Adipose tissue (tissue), 3 donors: ENCODE measurements around the gene GTF2F1. TPM values are rescaled to one million over a fixed set of nuclear protein-coding genes. Genes with fewer than 3 reads are reported as not detected.

Experiments used
- H3K27ac ChIP-seq: one replicate; pipeline ENCODE4 v1.5.1; 2013; ENCODE audit warnings: low read depth, low read length
- WGBS, 3 donors: extraction: QIAGEN DNeasy Blood & Tissue Kit; methylation state at CpG; one replicate each; pipeline ENCODE4 v1.1.7; 2013; 5-methylcytosine and 5-hydroxymethylcytosine counted together
- polyA plus RNA-seq, 3 donors: library from polyadenylated mRNA; stranded (reverse); fragments of 200-250 nt; gene quantifications; one replicate each; pipeline ENCODE4 v1.2.3, GENCODE V29; 2013
- donor health status: healthy with polysubstance abuse.
- donor health status: Bipolar disorder and iron deficiency.
- donor health status: healthy.

Gene GTF2F1
- polyA plus RNA-seq, 3 donors = 36.4 to 44.7 (median 40.9) TPM

DNA sequence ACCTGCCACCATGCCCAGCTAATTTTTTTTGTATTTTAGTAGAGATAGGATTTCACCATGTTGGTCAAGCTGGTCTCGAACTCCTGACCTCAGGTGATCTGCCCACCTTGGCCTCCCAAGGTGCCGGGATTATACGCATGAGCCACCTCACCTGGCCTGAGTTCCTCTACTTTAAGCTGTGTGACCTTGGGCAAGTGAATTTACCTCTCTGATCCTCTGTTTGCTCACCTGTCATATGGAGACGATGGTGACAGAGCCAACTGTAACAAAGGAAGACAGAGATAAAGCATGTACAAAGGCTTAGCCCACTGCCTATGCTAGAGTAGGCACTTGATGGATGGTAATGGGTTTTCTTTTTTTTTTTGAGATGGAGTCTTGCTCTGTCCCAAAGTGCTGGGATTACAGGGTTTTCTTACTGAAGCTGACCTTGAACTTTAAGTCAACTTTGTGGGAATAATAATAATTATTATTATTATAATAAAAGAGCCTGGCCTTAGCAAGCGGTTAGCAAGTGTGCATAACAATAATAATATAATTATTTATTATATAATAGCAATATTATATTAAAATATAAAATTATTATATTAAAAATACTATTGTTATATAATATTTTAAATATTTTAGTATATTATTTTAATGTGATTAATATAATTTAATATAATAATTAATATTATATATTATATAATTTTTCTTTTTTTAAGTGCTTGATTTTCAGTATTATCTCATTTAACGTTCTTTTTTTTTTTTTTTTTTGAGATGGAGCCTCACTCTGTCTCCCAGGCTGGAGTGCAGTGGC is 58.3 kb downstream of the GTF2F1 start:
- no peak overlapping the region for H3K27ac ChIP-seq
- WGBS, 3 donors = 51 to 92% (median 92%) methylated on average over 6 of the region's 6 CpGs

DNA sequence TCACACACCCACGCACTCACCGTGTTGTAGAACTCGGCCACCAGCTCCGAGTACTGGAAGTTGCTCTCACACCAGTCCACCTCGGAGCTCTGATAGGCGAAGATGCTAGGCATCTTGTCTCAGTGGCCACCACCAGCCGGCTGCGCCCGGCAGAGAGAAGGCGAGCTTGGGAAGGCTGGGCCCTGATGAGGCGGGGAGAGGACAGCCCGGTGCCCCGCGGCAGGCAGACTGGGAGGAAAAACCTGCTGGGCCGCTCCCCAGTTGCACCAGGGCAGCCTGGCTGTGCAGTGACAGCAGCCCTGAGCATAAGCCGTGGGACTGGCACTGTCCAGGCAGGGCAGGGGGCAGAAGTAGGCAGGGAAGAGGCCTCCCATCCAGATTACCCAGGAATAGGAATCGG is 59.5 kb downstream of the GTF2F1 start, which contains the start of gene ACER1:
Gene ACER1, minus strand, starts transcription at position 174 of the 400 bp plus-strand sequence. Its CDS starts 61 bp downstream, at position 113.
- WGBS, 3 donors = 60 to 81% (median 81%) methylated on average over 17 of the region's 17 CpGs

More for the DNA sequence above, 59.5 kb downstream of the GTF2F1 start, which contains the start of gene ACER1:
- no peak within 1 kb of the TSS for H3K27ac ChIP-seq

Other genes with a start within 250 kb of the GTF2F1 start
- 10 to 100 TPM; 19.3 to 41.7 (median 37.5) TPM for gene MLLT1, start 113.2 kb downstream of the GTF2F1 start, polyA plus RNA-seq
- gene ACER1, start 59.6 kb downstream of the GTF2F1 start, polyA plus RNA-seq = under 1 TPM in 1 of 3 donors, not detected in 2; 0.04 TPM
- gene CLPP, start 31.6 kb downstream of the GTF2F1 start, polyA plus RNA-seq = 10 to 100 TPM; 55.9 to 91.0 (median 59.7) TPM
- gene ALKBH7, start 20.4 kb downstream of the GTF2F1 start, polyA plus RNA-seq = 10 to 100 TPM; 68.7 to 71.8 (median 70.9) TPM
- gene PSPN, start 17.2 kb downstream of the GTF2F1 start, polyA plus RNA-seq = under 1 TPM; 0.37 to 0.79 (median 0.46) TPM
- gene KHSRP, start 31.6 kb upstream of the GTF2F1 start, polyA plus RNA-seq = 100 to 1,000 TPM in 2 of 3 donors, 10 to 100 TPM in 1; 63.8 to 142 (median 130) TPM
- gene SLC25A41, start 40.6 kb upstream of the GTF2F1 start, polyA plus RNA-seq = under 1 TPM; 0.09 to 0.22 (median 0.21) TPM
- gene SLC25A23, start 66.6 kb upstream of the GTF2F1 start, polyA plus RNA-seq = 10 to 100 TPM; 14.0 to 40.1 (median 26.5) TPM
- gene CRB3, start 71.1 kb upstream of the GTF2F1 start, polyA plus RNA-seq = 10 to 100 TPM in 1 of 3 donors, 1 to 10 TPM in 1, under 1 TPM in 1; 0.67 to 47.3 (median 4.1) TPM
- gene DENND1C, start 88.6 kb upstream of the GTF2F1 start, polyA plus RNA-seq = 1 to 10 TPM; 1.5 to 2.7 (median 2.1) TPM
- 1 to 10 TPM in 1 of 3 donors, under 1 TPM in 2; 0.18 to 2.0 (median 0.68) TPM for gene TUBB4A, start 109.1 kb upstream of the GTF2F1 start, polyA plus RNA-seq
- 1 to 10 TPM in 1 of 3 donors, under 1 TPM in 2; 0.09 to 1.5 (median 0.83) TPM for gene TNFSF9, start 137.9 kb upstream of the GTF2F1 start, polyA plus RNA-seq
- 1 to 10 TPM in 1 of 3 donors, under 1 TPM in 1, not detected in 1; 0.22 to 1.0 TPM for gene CD70, start 198.0 kb upstream of the GTF2F1 start, polyA plus RNA-seq